CD14-positive monocyte (primary cell): Measurements from ENCODE around the gene SLC40A1. TPM values are rescaled to one million over a fixed set of nuclear protein-coding genes. Genes with fewer than 3 reads are reported as not detected.
A peak's percentile ranks its signal among the peaks of the same experiment; 100 is the strongest.

Source experiments
- DNase-seq, 3 donors: peaks; one replicate each; pipeline ENCODE4 v3.0.0-alpha.2; 2011 to 2022
- H2AFZ ChIP-seq: 2 replicates; pipeline ENCODE4 v1.6.0; 2012; ENCODE audit warnings: mild to moderate bottlenecking, low read depth, low read length, inconsistent platforms; ENCODE audit not compliant: insufficient read depth, poor library complexity, severe bottlenecking
- H3K27ac ChIP-seq, 2 donors: 1 replicate in 1 of 2; 2 replicates in 1 of 2; pipeline ENCODE4 v1.5.1; 2012 to 2013; ENCODE audit warnings: low read length in 2 of 2, control low read depth in 1 of 2, inconsistent platforms in 1 of 2, low read depth in 1 of 2, mild to moderate bottlenecking in 1 of 2
- H3K27me3 ChIP-seq, 2 donors: one replicate each; pipeline versions ENCODE4 v1.6.0 to v1.6.1; 2011 to 2013; ENCODE audit warnings: low read length in 2 of 2; ENCODE audit not compliant: control insufficient read depth in 2 of 2, insufficient read depth in 2 of 2
- H3K36me3 ChIP-seq, 2 donors: replicated peaks in 1 of 2; 1 replicate in 1 of 2; 2 replicates in 1 of 2; pipeline versions ENCODE4 v1.5.1 to v1.6.1; 2012 to 2013; ENCODE audit warnings: low read length in 2 of 2, control low read depth in 1 of 2, inconsistent platforms in 1 of 2, mild to moderate bottlenecking in 1 of 2; ENCODE audit not compliant: insufficient read depth in 2 of 2, control insufficient read depth in 1 of 2
- H3K4me1 ChIP-seq, 2 donors: 1 replicate in 1 of 2; 2 replicates in 1 of 2; pipeline versions ENCODE4 v1.5.1 to v1.6.1; 2012 to 2013; ENCODE audit warnings: low read length in 2 of 2, control low read depth in 1 of 2, inconsistent platforms in 1 of 2, mild to moderate bottlenecking in 1 of 2, moderate library complexity in 1 of 2; ENCODE audit not compliant: insufficient read depth in 2 of 2, control insufficient read depth in 1 of 2
- H3K4me2 ChIP-seq: replicated peaks from 2 replicates; pipeline ENCODE3; 2012; ENCODE audit warnings: low read length, moderate library complexity, mild to moderate bottlenecking; ENCODE audit not compliant: poor library complexity, severe bottlenecking; ENCODE audit errors: extremely low read depth
- H3K4me3 ChIP-seq, 3 experiments: fragments of 200-600 bp in 1 of 3; sonication (generic) in 1 of 3; replicated peaks in 1 of 3; 1 replicate in 2 of 3; 2 replicates in 1 of 3; pipeline ENCODE4 v1.5.1; 2011 to 2013; ENCODE audit warnings: low read length in 3 of 3, mild to moderate bottlenecking in 3 of 3, control low read depth in 2 of 3, low read depth in 2 of 3, inconsistent platforms in 1 of 3, moderate library complexity in 1 of 3
- H3K79me2 ChIP-seq: 2 replicates; pipeline ENCODE4 v1.6.0; 2012; ENCODE audit warnings: mild to moderate bottlenecking, control low read depth, inconsistent platforms, low read length, moderate library complexity; ENCODE audit not compliant: insufficient read depth
- H3K9ac ChIP-seq: 2 replicates; pipeline ENCODE4 v1.6.0; 2017; ENCODE audit warnings: low read length, mild to moderate bottlenecking; ENCODE audit not compliant: insufficient read depth, poor library complexity, severe bottlenecking
- H3K9me3 ChIP-seq, 2 donors: replicated peaks in 1 of 2; 1 replicate in 1 of 2; 2 replicates in 1 of 2; pipeline versions ENCODE4 v1.5.1 to v1.6.1; 2012 to 2013; ENCODE audit warnings: low read length in 2 of 2, control low read depth in 1 of 2; ENCODE audit not compliant: control insufficient read depth in 1 of 2, insufficient read depth in 1 of 2
- H4K20me1 ChIP-seq: 2 replicates; pipeline ENCODE4 v1.6.0; 2012; ENCODE audit warnings: mild to moderate bottlenecking, low read length, control low read depth, moderate library complexity; ENCODE audit not compliant: insufficient read depth
- H3K27ac Mint-ChIP-seq, 7 donors: one replicate each; pipeline ENCODE4 v1.8.0; 2020; ENCODE audit warnings: mild to moderate bottlenecking in 7 of 7, mixed read lengths in 7 of 7, moderate library complexity in 6 of 7, inconsistent platforms in 2 of 7
- H3K27me3 Mint-ChIP-seq, 3 donors: one replicate each; pipeline ENCODE4 v1.8.0; 2021 to 2022; ENCODE audit warnings: low read depth in 3 of 3, mild to moderate bottlenecking in 3 of 3, mixed read lengths in 3 of 3, moderate library complexity in 3 of 3, inconsistent platforms in 1 of 3
- H3K36me3 Mint-ChIP-seq, 2 donors: one replicate each; pipeline ENCODE4 v1.8.0; 2020; ENCODE audit warnings: mixed read lengths in 2 of 2, inconsistent platforms in 1 of 2, mild to moderate bottlenecking in 1 of 2
- H3K4me1 Mint-ChIP-seq: one replicate; pipeline ENCODE4 v1.8.0; 2020; ENCODE audit warnings: mild to moderate bottlenecking, mixed read lengths
- H3K4me3 Mint-ChIP-seq, 2 donors: one replicate each; pipeline ENCODE4 v1.8.0; 2020; ENCODE audit warnings: mild to moderate bottlenecking in 2 of 2, mixed read lengths in 2 of 2, moderate library complexity in 1 of 2
- H3K9me3 Mint-ChIP-seq, 7 donors: one replicate each; pipeline ENCODE4 v1.8.0; 2020 to 2022; ENCODE audit warnings: mixed read lengths in 7 of 7, mild to moderate bottlenecking in 6 of 7, moderate library complexity in 6 of 7, inconsistent platforms in 2 of 7
- CTCF ChIP-seq: fragments of 200-600 bp; IDR thresholded peaks from one replicate; pipeline ENCODE4 v1.8.0; 2022; ENCODE audit warnings: antibody characterized with exemption, mild to moderate bottlenecking
- WGBS: methylation state at CpG from one replicate; pipeline ENCODE4 v1.1.5; 2013; ENCODE audit warnings: missing lambda C conversion rate; ENCODE audit not compliant: insufficient coverage; 5-methylcytosine and 5-hydroxymethylcytosine counted together
- intact Hi-C, 2 donors: fragments of 100-400 bp; cut with micrococcal nuclease; formaldehyde crosslinking; loops; one replicate each; pipeline versions ENCODE4 v1.15.0 to v1.15.1; 2023
- polyA plus RNA-seq, 3 donors: library from polyadenylated mRNA; depleted of rRNA in 1 of 3; unstranded in 2 of 3; stranded (reverse) in 1 of 3; fragments of 300-500 nt in 2 of 3; fragments of >200 nt in 1 of 3; fragmentation: Illumina TruSeq in 2 of 3; gene quantifications; 1 replicate in 2 of 3; 2 replicates in 1 of 3; pipeline ENCODE4 v1.2.3, GENCODE V29; 2012 to 2021

The SLC40A1 gene
- polyA plus RNA-seq, 3 donors: 7.9 to 91.6 (median 90.4) TPM

- no peaks in the 10 kb centered on the region for H3K9me3 Mint-ChIP-seq
Observed at GRCh38 chr2:189601043-189601442, 20.5 kb upstream of the SLC40A1 start.

GRCh38 chr2:189599245-189599644 is 18.7 kb upstream of the SLC40A1 start:
- no CpG with 5 or more reads among the region's 1 CpG for WGBS
- Mint-ChIP-seq H3K27me3 (peaks cover 0 to 5% (median 2%) of the 10 kb centered on the region in 3 donors), H3K36me3 (no peaks in the 10 kb centered on the region), H3K4me3 (no peak overlapping the region), H3K4me1 (no peaks in the 10 kb centered on the region), H3K9me3 (no peaks in the 10 kb centered on the region), H3K27ac (no peak overlapping the region)
- Histone ChIP-seq H4K20me1 (no peaks in the 10 kb centered on the region), H3K4me1 (no peaks in the 10 kb centered on the region), H3K4me2 (no peak overlapping the region), H3K36me3 (no peaks in the 10 kb centered on the region), H2AFZ (no peak overlapping the region), H3K27me3 (no peaks in the 10 kb centered on the region), H3K4me3 (no peak overlapping the region), H3K9me3 (no peaks in the 10 kb centered on the region), H3K9ac (no peak overlapping the region), H3K79me2 (no peaks in the 10 kb centered on the region), H3K27ac (no peak overlapping the region)
- no peak for TF ChIP-seq CTCF
- no peak for DNase-seq
- intact Hi-C loops: no loop called here

More at GRCh38 chr2:189601043-189601442, 20.5 kb upstream of the SLC40A1 start:
- peak in 2 of 3 donors; percentile 24 to 36 for DNase-seq
- H4K20me1 ChIP-seq: no peaks in the 10 kb centered on the region
- H3K36me3 ChIP-seq: no peaks in the 10 kb centered on the region
- no CpG with 5 or more reads among the region's 3 CpGs for WGBS
- no peaks in the 10 kb centered on the region for H3K36me3 Mint-ChIP-seq
- no peaks in the 10 kb centered on the region for H3K4me1 ChIP-seq
- no peak overlapping the region for H3K9ac ChIP-seq
- H3K27ac Mint-ChIP-seq: no peak overlapping the region
- H3K4me1 Mint-ChIP-seq: no peaks in the 10 kb centered on the region
- H3K27me3 Mint-ChIP-seq: peaks cover 0 to 5% (median 2%) of the 10 kb centered on the region in 3 donors
- no peaks in the 10 kb centered on the region for H3K9me3 ChIP-seq
- H3K4me2 ChIP-seq: no peak overlapping the region
- intact Hi-C loops: no loop called here
- TF ChIP-seq CTCF: no peak
- H3K79me2 ChIP-seq: no peaks in the 10 kb centered on the region
- H3K4me3 ChIP-seq: no peak overlapping the region
- H3K4me3 Mint-ChIP-seq: no peak overlapping the region
- no peak overlapping the region for H3K27ac ChIP-seq
- H2AFZ ChIP-seq: no peak overlapping the region
- no peaks in the 10 kb centered on the region for H3K27me3 ChIP-seq
